HCT116 (cell line): ENCODE measurements around the gene RCAN3. TPM values are rescaled to one million over a fixed set of nuclear protein-coding genes. Genes with fewer than 3 reads are reported as not detected.
"Not testable (repeated sequence)": the region's sequence is repeated elsewhere in the genome, so short reads cannot be mapped to it uniquely, and the experiment has no call there.

Source experiments
- ATAC-seq: fragments of 200-7000 bp; cut with Tn5 transposase; 2 replicates; pipeline ENCODE4 v1.9.1; 2020; ENCODE audit warnings: mild to moderate bottlenecking, moderate library complexity
- BruUV-seq: library from RNA; stranded (reverse); fragments of 400-500 nt; replicated peaks from 2 replicates; lab custom pipeline; 2021; lab: Mats Ljungman, UMichigan
- CTCF ChIA-PET: fragments of 300-600 bp; sonication (Branson Sonifier 250); formaldehyde crosslinking; loops from one replicate; lab custom pipeline; 2021; ENCODE audit warnings: antibody characterized with exemption; lab: Charles Lee
- POLR2A ChIA-PET: fragments of 300-600, 350-600 bp; sonication (Branson Sonifier 250); formaldehyde crosslinking; loops from one replicate; lab custom pipeline; 2021; ENCODE audit warnings: antibody characterized with exemption; lab: Charles Lee
- RAD21 ChIA-PET, 2 experiments: fragments of 300-600 bp; sonication (Branson Sonifier 250); formaldehyde crosslinking; loops; one replicate each; lab custom pipeline; 2023; ENCODE audit warnings: low total read pairs in 2 of 2; ENCODE audit not compliant: uncharacterized antibody in 2 of 2, unreplicated experiment in 2 of 2, low non-redundant PET in 1 of 2; lab: Charles Lee
- DNase-seq: peaks from one replicate; pipeline ENCODE4 v3.0.0-alpha.2; 2010; ENCODE audit warnings: low read depth, low spot score
- H2AFZ ChIP-seq: fragments of 200-600 bp; shearing (Covaris generic), sonication (generic); 2 replicates; pipeline ENCODE4 v1.6.1; 2017; ENCODE audit warnings: low read depth, mixed run types, mixed read lengths, antibody characterized with exemption, low read length; ENCODE audit not compliant: poor library complexity, severe bottlenecking
- H3K27ac ChIP-seq: 2 replicates; pipeline ENCODE4 v1.5.1; 2012; ENCODE audit warnings: low read depth, low read length
- H3K27me3 ChIP-seq: fragments of 200-600 bp; sonication (generic); 2 replicates; pipeline ENCODE4 v1.6.1; 2016; ENCODE audit warnings: mixed run types, low read length, mixed read lengths; ENCODE audit not compliant: insufficient read depth
- H3K36me3 ChIP-seq, 2 experiments: fragments of 200-500 bp in 1 of 2; fragments of 200-600 bp in 1 of 2; sonication (Bioruptor generic) in 1 of 2; sonication (generic) in 1 of 2; 2 replicates each; pipeline versions ENCODE4 v1.5.1 to v1.6.1; 2014 to 2016; ENCODE audit warnings: low read length in 2 of 2, inconsistent platforms in 1 of 2, mixed read lengths in 1 of 2, mixed run types in 1 of 2; ENCODE audit not compliant: insufficient read depth in 2 of 2, control insufficient read depth in 1 of 2
- H3K4me1 ChIP-seq, 2 experiments: fragments of 200-600 bp in 1 of 2; sonication (generic) in 1 of 2; 2 replicates each; pipeline versions ENCODE4 v1.5.1 to v1.6.1; 2012 to 2017; ENCODE audit warnings: low read length in 2 of 2, inconsistent platforms in 1 of 2, mild to moderate bottlenecking in 1 of 2, mixed read lengths in 1 of 2, mixed run types in 1 of 2, moderate library complexity in 1 of 2; ENCODE audit not compliant: insufficient read depth in 2 of 2, control insufficient read depth in 1 of 2
- H3K4me2 ChIP-seq: fragments of 200-600 bp; sonication (generic); 2 replicates; pipeline ENCODE4 v1.6.1; 2017; ENCODE audit warnings: mixed run types, low read length, mixed read lengths
- H3K4me3 ChIP-seq, 2 experiments: fragments of 200-600 bp in 1 of 2; sonication (generic) in 1 of 2; replicated peaks in 1 of 2; 2 replicates each; pipeline ENCODE4 v1.5.1; 2011 to 2016; ENCODE audit warnings: low read length in 2 of 2, control low read depth in 1 of 2, low read depth in 1 of 2, mild to moderate bottlenecking in 1 of 2, mixed read lengths in 1 of 2, mixed run types in 1 of 2
- H3K79me2 ChIP-seq: fragments of 200-600 bp; sonication (generic); 2 replicates; pipeline ENCODE4 v1.6.1; 2017; ENCODE audit warnings: mild to moderate bottlenecking, mixed run types, low read length, moderate library complexity, mixed read lengths; ENCODE audit not compliant: insufficient read depth
- H3K9ac ChIP-seq: fragments of 200-600 bp; sonication (generic); 2 replicates; pipeline ENCODE4 v1.6.1; 2016; ENCODE audit warnings: low read length, mixed read lengths
- H3K9me2 ChIP-seq: fragments of 200-600 bp; sonication (generic), shearing (Covaris generic); 2 replicates; pipeline ENCODE4 v1.6.1; 2017; ENCODE audit warnings: mixed run types, mild to moderate bottlenecking, moderate library complexity; ENCODE audit not compliant: insufficient read depth
- H3K9me3 ChIP-seq, 2 experiments: fragments of 200-500 bp in 1 of 2; fragments of 200-600 bp in 1 of 2; sonication (Bioruptor generic) in 1 of 2; sonication (generic) in 1 of 2; 2 replicates each; pipeline ENCODE4 v1.6.1; 2014 to 2017; ENCODE audit warnings: low read length in 2 of 2, mixed read lengths in 2 of 2, inconsistent platforms in 1 of 2, low read depth in 1 of 2, mild to moderate bottlenecking in 1 of 2, mixed run types in 1 of 2, moderate library complexity in 1 of 2; ENCODE audit not compliant: control insufficient read depth in 1 of 2, insufficient read depth in 1 of 2
- H4K20me1 ChIP-seq: fragments of 200-600 bp; sonication (generic), shearing (Covaris generic); 2 replicates; pipeline ENCODE4 v1.6.1; 2017; ENCODE audit warnings: mixed run types, mild to moderate bottlenecking, moderate library complexity; ENCODE audit not compliant: insufficient read depth
- EZH2phosphoT487 ChIP-seq: fragments of 200-600 bp; IDR thresholded peaks from 2 replicates; pipeline ENCODE4 v1.6.1; 2018; ENCODE audit warnings: antibody characterized with exemption, borderline replicate concordance
- POLR2A ChIP-seq: IDR thresholded peaks from 2 replicates; pipeline ENCODE4 v1.7.0; 2011; ENCODE audit warnings: borderline replicate concordance; ENCODE audit not compliant: insufficient read depth, insufficient read length; ENCODE audit errors: extremely low read depth
- POLR2AphosphoS5 ChIP-seq: IDR thresholded peaks from 2 replicates; pipeline ENCODE4 v1.6.1; 2011; ENCODE audit warnings: mild to moderate bottlenecking, low read depth, low read length, moderate library complexity
- RAD21 ChIP-seq: IDR thresholded peaks from 2 replicates; pipeline ENCODE4 v1.6.1; 2012; ENCODE audit warnings: low read depth, mild to moderate bottlenecking
- SP1 ChIP-seq: IDR thresholded peaks from 2 replicates; pipeline ENCODE4 v1.6.1; 2012; ENCODE audit warnings: low read depth
- SRF ChIP-seq: IDR thresholded peaks from 2 replicates; pipeline ENCODE4 v1.6.1; 2012; ENCODE audit warnings: low read depth
- YY1 ChIP-seq: IDR thresholded peaks from 2 replicates; pipeline ENCODE4 v1.6.1; 2011; ENCODE audit warnings: low read length, low read depth, moderate library complexity, mild to moderate bottlenecking; ENCODE audit not compliant: insufficient replicate concordance; ENCODE audit errors: extremely low read depth
- intact Hi-C: fragments of 100-400 bp; cut with micrococcal nuclease; formaldehyde crosslinking; loops from 2 replicates; pipeline ENCODE4 v1.10.0; 2022
- total RNA-seq: library from RNA; stranded (reverse); gene quantifications from one replicate; pipeline ENCODE4 v1.2.1, GENCODE V29; 2021; ENCODE audit not compliant: unreplicated experiment
- TF ChIP-seq, protein P1 (sequence below): IDR thresholded peaks from 2 replicates; pipeline ENCODE4 v1.6.1; 2012; ENCODE audit warnings: low read depth
- TF ChIP-seq, protein P2 (sequence below): IDR thresholded peaks from 2 replicates; pipeline ENCODE4 v1.6.1; 2012
- TF ChIP-seq, protein P3 (sequence below): IDR thresholded peaks from 2 replicates; pipeline ENCODE4 v1.6.1; 2011; ENCODE audit warnings: mild to moderate bottlenecking, low read length, moderate library complexity; ENCODE audit not compliant: insufficient replicate concordance; ENCODE audit errors: extremely low read depth
- TF ChIP-seq, protein P4 (sequence below): IDR thresholded peaks from 2 replicates; pipeline ENCODE4 v1.6.1; 2012

The RCAN3 gene
- total RNA-seq, 1 experiment from 2014 or later = 13.3 TPM

DNA sequence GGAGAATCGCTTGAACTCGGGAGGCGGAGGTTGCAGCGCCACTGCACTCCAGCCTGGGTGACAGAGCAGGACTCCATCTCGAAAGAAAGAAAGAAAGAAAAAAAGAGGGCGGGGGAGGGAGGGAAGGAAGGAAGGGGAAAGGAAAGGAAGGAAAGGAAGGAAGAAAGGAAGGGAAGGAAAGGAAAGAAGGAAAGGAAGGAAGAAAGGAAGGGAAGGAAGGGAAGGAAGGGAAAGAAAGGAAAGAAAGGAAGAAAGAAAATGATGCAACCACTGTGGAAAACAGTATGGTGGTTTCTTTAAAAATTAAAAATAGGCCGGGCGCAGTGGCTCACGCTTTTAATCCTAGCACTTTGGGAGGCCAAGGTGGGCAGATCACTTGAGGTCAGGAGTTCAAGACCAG lies 15.2 kb upstream of the RCAN3 start:
- intact Hi-C loops = no loop called here
- Histone ChIP-seq H3K27me3 (no peaks in the 10 kb centered on the region), H3K9me2 (no peaks in the 10 kb centered on the region), H3K9ac (no peak overlapping the region), H3K27ac (no peak overlapping the region), H3K4me1 (no peaks in the 10 kb centered on the region), H3K4me3 (no peak overlapping the region), H3K4me2 (no peak overlapping the region), H3K9me3 (peaks cover 0 to 3% of the 10 kb centered on the region in 2 experiments; a peak in 1 of 4 replicates), H4K20me1 (no peaks in the 10 kb centered on the region), H3K36me3 (no peaks in the 10 kb centered on the region), H3K79me2 (no peaks in the 10 kb centered on the region), H2AFZ (no peak overlapping the region)
- ChIA-PET POLR2A (no interaction called here), RAD21 (no interaction called here), CTCF (no interaction called here)
- DNase-seq (no peak), ATAC-seq (no peak)
- TF ChIP-seq POLR2AphosphoS5 (no peak), YY1 (no peak), POLR2A (no peak), SRF (no peak), SP1 (no peak), RAD21 (no peak), EZH2phosphoT487 (no peak)
- TF ChIP-seq, protein P1, sequence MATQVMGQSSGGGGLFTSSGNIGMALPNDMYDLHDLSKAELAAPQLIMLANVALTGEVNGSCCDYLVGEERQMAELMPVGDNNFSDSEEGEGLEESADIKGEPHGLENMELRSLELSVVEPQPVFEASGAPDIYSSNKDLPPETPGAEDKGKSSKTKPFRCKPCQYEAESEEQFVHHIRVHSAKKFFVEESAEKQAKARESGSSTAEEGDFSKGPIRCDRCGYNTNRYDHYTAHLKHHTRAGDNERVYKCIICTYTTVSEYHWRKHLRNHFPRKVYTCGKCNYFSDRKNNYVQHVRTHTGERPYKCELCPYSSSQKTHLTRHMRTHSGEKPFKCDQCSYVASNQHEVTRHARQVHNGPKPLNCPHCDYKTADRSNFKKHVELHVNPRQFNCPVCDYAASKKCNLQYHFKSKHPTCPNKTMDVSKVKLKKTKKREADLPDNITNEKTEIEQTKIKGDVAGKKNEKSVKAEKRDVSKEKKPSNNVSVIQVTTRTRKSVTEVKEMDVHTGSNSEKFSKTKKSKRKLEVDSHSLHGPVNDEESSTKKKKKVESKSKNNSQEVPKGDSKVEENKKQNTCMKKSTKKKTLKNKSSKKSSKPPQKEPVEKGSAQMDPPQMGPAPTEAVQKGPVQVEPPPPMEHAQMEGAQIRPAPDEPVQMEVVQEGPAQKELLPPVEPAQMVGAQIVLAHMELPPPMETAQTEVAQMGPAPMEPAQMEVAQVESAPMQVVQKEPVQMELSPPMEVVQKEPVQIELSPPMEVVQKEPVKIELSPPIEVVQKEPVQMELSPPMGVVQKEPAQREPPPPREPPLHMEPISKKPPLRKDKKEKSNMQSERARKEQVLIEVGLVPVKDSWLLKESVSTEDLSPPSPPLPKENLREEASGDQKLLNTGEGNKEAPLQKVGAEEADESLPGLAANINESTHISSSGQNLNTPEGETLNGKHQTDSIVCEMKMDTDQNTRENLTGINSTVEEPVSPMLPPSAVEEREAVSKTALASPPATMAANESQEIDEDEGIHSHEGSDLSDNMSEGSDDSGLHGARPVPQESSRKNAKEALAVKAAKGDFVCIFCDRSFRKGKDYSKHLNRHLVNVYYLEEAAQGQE = no peak
- TF ChIP-seq, protein P2, sequence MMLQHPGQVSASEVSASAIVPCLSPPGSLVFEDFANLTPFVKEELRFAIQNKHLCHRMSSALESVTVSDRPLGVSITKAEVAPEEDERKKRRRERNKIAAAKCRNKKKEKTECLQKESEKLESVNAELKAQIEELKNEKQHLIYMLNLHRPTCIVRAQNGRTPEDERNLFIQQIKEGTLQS = no peak
- TF ChIP-seq, protein P3, sequence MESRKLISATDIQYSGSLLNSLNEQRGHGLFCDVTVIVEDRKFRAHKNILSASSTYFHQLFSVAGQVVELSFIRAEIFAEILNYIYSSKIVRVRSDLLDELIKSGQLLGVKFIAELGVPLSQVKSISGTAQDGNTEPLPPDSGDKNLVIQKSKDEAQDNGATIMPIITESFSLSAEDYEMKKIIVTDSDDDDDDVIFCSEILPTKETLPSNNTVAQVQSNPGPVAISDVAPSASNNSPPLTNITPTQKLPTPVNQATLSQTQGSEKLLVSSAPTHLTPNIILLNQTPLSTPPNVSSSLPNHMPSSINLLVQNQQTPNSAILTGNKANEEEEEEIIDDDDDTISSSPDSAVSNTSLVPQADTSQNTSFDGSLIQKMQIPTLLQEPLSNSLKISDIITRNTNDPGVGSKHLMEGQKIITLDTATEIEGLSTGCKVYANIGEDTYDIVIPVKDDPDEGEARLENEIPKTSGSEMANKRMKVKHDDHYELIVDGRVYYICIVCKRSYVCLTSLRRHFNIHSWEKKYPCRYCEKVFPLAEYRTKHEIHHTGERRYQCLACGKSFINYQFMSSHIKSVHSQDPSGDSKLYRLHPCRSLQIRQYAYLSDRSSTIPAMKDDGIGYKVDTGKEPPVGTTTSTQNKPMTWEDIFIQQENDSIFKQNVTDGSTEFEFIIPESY = no peak
- TF ChIP-seq, protein P4, sequence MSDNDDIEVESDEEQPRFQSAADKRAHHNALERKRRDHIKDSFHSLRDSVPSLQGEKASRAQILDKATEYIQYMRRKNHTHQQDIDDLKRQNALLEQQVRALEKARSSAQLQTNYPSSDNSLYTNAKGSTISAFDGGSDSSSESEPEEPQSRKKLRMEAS = no peak
- BruUV-seq = no TSS peak

DNA sequence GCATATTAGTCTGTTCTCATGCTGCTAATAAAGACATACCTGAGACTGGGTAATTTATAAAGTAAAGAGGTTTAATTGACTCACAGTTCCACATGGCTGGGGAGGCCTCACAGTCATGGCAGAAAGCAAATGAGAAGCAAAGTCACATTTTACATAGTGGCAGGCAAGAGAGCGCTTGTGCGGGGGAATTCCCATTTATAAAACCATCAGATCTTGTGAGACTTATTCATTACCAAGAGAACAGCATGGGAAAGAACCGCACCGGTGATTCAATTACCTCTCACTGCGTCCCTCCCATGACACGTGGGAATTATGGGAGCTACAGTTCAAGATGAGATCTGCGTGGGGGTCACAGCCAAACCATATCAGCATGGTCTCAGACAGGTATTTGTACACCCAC lies 14.5 kb upstream of the RCAN3 start:
- H3K4me2 ChIP-seq, POLR2A ChIA-PET, H3K9ac ChIP-seq, CTCF ChIA-PET, H3K4me1 ChIP-seq, H2AFZ ChIP-seq, H3K9me2 ChIP-seq, BruUV-seq, H3K27ac ChIP-seq, H4K20me1 ChIP-seq, H3K4me3 ChIP-seq, intact Hi-C loops, H3K36me3 ChIP-seq, H3K9me3 ChIP-seq, H3K79me2 ChIP-seq, H3K27me3 ChIP-seq, RAD21 ChIA-PET, ATAC-seq, DNase-seq: not testable (repeated sequence)
